Upper lobe of left lung (tissue), 4 donors: ENCODE data around the gene HACD1.

Experiments
- EP300 ChIP-seq, 4 donors: sonication (generic); formaldehyde crosslinking; IDR thresholded peaks; one replicate each; pipeline ENCODE4 v1.5.1; 2017; ENCODE audit warnings: antibody characterized with exemption in 4 of 4, control low read depth in 2 of 4
- POLR2A ChIP-seq, 4 donors: fragments of 450-650 bp; IDR thresholded peaks; one replicate each; pipeline ENCODE4 v1.5.1; 2016 to 2017; ENCODE audit warnings: antibody characterized with exemption in 4 of 4, mild to moderate bottlenecking in 2 of 4

GRCh38 chr10:17548770-17549169 lies 68.4 kb downstream of the HACD1 start:
- TF ChIP-seq EP300 (IDR thresholded peaks at IDR 0.05) (no peak), POLR2A (IDR thresholded peaks at IDR 0.05) (no peak)
